ENCODE results near the gene MEDAG. TPM values are rescaled to one million over a fixed set of nuclear protein-coding genes. Genes with fewer than 3 reads are reported as not detected.
"Not testable (repeated sequence)": the region's sequence is repeated elsewhere in the genome, so short reads cannot be mapped to it uniquely, and the experiment has no call there.

MEDAG gene
- total RNA-seq, 1 donor, result 46.7 TPM

DNA sequence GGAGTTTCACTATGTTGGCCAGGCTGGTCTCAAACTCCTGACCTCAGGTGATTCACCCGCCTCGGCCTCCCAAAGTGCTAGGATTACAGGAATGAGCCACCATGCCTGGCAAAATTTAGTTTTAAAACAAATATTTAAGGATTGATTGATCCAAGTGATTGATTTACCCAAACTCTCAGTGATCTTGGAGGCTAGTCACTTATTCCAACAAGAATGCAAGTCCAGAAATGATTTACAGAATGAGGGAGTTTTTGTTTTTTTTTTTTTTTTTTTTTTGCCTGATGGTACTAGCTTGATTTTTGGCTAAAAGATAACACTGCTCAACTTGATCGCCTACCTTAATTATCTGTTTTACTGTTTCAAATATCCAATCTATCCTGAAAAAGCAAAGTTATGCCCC lies 20.7 kb downstream of the MEDAG start:
- Histone ChIP-seq H4K20me1 (ENCODE audit: insufficient read depth, low read length) (no peaks in the 10 kb centered on the region), H3K9me3 (ENCODE audit: low read depth, low read length) (no peaks in the 10 kb centered on the region), H3K27ac (ENCODE audit: low read depth, low read length) (no peak overlapping the region), H3K79me2 (ENCODE audit: insufficient read depth, low read length) (no peaks in the 10 kb centered on the region), H3K27me3 (ENCODE audit: insufficient read depth, low read length) (peaks cover 7% of the 10 kb centered on the region), H2AFZ (ENCODE audit: low read length) (no peak overlapping the region), H3K36me3 (ENCODE audit: insufficient read depth, low read length) (peaks cover 30% of the 10 kb centered on the region), H3K4me1 (ENCODE audit: insufficient read depth, low read length) (no peaks in the 10 kb centered on the region), H3K4me2 (ENCODE audit: insufficient read depth, low read length) (no peak overlapping the region), H3K4me3 (ENCODE audit: insufficient read depth, low read length) (no peak overlapping the region)
- TF ChIP-seq, protein P1, sequence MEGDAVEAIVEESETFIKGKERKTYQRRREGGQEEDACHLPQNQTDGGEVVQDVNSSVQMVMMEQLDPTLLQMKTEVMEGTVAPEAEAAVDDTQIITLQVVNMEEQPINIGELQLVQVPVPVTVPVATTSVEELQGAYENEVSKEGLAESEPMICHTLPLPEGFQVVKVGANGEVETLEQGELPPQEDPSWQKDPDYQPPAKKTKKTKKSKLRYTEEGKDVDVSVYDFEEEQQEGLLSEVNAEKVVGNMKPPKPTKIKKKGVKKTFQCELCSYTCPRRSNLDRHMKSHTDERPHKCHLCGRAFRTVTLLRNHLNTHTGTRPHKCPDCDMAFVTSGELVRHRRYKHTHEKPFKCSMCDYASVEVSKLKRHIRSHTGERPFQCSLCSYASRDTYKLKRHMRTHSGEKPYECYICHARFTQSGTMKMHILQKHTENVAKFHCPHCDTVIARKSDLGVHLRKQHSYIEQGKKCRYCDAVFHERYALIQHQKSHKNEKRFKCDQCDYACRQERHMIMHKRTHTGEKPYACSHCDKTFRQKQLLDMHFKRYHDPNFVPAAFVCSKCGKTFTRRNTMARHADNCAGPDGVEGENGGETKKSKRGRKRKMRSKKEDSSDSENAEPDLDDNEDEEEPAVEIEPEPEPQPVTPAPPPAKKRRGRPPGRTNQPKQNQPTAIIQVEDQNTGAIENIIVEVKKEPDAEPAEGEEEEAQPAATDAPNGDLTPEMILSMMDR (IDR thresholded peaks at IDR 0.05; ENCODE audit: extremely low read depth, low read depth, low read length), result no peak
- no peak for DNase-seq (ENCODE audit: insufficient read length, low spot score, missing footprints)

DNA sequence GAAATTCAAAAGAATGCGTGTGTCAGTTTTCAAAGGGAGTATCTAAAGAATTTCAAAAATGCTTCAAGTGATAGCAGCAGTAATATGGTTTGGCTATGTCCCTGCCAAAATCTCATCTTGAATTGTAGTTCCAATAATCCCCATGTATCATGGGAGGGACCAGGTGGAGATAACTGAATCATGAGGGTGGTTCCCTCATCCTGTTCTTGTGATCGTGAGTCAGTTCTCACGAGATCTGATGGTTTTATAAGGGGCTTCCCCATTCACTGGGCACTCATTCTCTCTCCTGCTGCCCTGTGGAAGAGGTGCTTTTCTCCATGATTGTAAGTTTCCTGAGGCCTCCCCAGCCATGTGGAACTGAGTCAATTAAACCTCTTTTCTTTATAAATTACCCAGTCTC lies 21.1 kb downstream of the MEDAG start:
- not testable (repeated sequence) for H3K4me2 ChIP-seq (ENCODE audit: insufficient read depth, low read length); H4K20me1 ChIP-seq (ENCODE audit: insufficient read depth, low read length); H3K4me3 ChIP-seq (ENCODE audit: insufficient read depth, low read length); H2AFZ ChIP-seq (ENCODE audit: low read length); DNase-seq (ENCODE audit: insufficient read length, low spot score, missing footprints); H3K79me2 ChIP-seq (ENCODE audit: insufficient read depth, low read length); H3K27ac ChIP-seq (ENCODE audit: low read depth, low read length); H3K9me3 ChIP-seq (ENCODE audit: low read depth, low read length); H3K4me1 ChIP-seq (ENCODE audit: insufficient read depth, low read length)
- H3K36me3 ChIP-seq (ENCODE audit: insufficient read depth, low read length), result peaks cover 26% of the 10 kb centered on the region
- H3K27me3 ChIP-seq (ENCODE audit: insufficient read depth, low read length), result peaks cover 10% of the 10 kb centered on the region

DNA sequence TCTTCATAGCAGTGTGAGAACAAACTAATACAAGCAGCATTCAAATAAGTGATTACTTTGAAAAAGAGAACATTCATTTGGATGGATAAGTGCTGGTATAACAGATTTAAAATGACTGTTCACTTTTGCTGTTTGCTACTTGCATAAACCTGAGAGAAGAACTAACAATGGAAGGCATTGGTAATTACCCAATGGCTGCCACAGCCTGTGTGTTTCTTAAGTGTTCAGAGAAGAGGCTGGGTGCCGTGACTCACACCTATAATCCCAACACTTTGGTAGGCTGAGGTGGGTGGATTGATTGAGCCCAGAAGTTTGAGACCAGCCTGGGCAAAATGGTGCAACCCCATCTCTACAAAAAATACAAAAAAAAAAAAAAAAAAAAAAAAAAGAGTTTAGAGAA lies 21.5 kb downstream of the MEDAG start:
- TF ChIP-seq, protein P1 (IDR thresholded peaks at IDR 0.05; ENCODE audit: extremely low read depth, low read depth, low read length), result no peak
- Histone ChIP-seq H3K9me3 (ENCODE audit: low read depth, low read length) (no peaks in the 10 kb centered on the region), H3K4me1 (ENCODE audit: insufficient read depth, low read length) (no peaks in the 10 kb centered on the region), H3K4me2 (ENCODE audit: insufficient read depth, low read length) (no peak overlapping the region), H3K27ac (ENCODE audit: low read depth, low read length) (no peak overlapping the region), H3K36me3 (ENCODE audit: insufficient read depth, low read length) (peaks cover 23% of the 10 kb centered on the region), H2AFZ (ENCODE audit: low read length) (no peak overlapping the region), H3K27me3 (ENCODE audit: insufficient read depth, low read length) (peaks cover 14% of the 10 kb centered on the region), H3K79me2 (ENCODE audit: insufficient read depth, low read length) (no peaks in the 10 kb centered on the region), H3K4me3 (ENCODE audit: insufficient read depth, low read length) (no peak overlapping the region), H4K20me1 (ENCODE audit: insufficient read depth, low read length) (no peaks in the 10 kb centered on the region)
- no peak for DNase-seq (ENCODE audit: insufficient read length, low spot score, missing footprints)

DNA sequence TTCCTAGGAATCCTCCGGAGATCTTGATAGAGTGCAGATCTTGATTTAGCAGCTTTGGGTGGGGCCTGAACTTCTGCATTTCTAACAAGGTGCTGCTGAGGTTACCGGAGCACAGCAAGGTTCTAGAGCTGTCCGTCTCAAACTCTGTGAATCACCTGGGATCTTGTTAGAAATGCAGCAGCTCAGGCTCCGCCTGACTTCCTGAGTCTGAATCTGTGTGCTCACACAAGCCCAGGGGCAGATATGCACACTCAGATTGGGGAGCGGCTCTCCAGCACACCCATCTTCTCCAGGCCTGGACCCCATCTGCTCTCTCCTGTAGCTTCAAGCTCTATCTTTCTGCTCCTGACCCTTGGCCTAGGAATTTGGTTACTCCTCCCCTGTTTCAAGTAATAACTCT lies 22.9 kb downstream of the MEDAG start:
- H3K4me1 ChIP-seq (ENCODE audit: insufficient read depth, low read length), result no peaks in the 10 kb centered on the region

More for the DNA sequence above, 22.9 kb downstream of the MEDAG start:
- Histone ChIP-seq H4K20me1 (ENCODE audit: insufficient read depth, low read length) (no peaks in the 10 kb centered on the region), H3K27me3 (ENCODE audit: insufficient read depth, low read length) (peaks cover 27% of the 10 kb centered on the region), H3K36me3 (ENCODE audit: insufficient read depth, low read length) (peaks cover 18% of the 10 kb centered on the region), H3K4me2 (ENCODE audit: insufficient read depth, low read length) (no peak overlapping the region), H3K79me2 (ENCODE audit: insufficient read depth, low read length) (no peaks in the 10 kb centered on the region), H2AFZ (ENCODE audit: low read length) (no peak overlapping the region), H3K9me3 (ENCODE audit: low read depth, low read length) (no peaks in the 10 kb centered on the region), H3K27ac (ENCODE audit: low read depth, low read length) (no peak overlapping the region), H3K4me3 (ENCODE audit: insufficient read depth, low read length) (no peak overlapping the region)
- no peak for DNase-seq (ENCODE audit: insufficient read length, low spot score, missing footprints)
- TF ChIP-seq, protein P1 (IDR thresholded peaks at IDR 0.05; ENCODE audit: extremely low read depth, low read depth, low read length), result no peak
